Colonic mucosa (tissue), 4 donors: ENCODE data around the gene KIAA0586. TPM values are rescaled to one million over a fixed set of nuclear protein-coding genes. Genes with fewer than 3 reads are reported as not detected.

ENCODE experiments used
- DNase-seq: peaks from one replicate; pipeline ENCODE4 v3.0.0-alpha.2; 2020
- H3K27ac ChIP-seq: fragments of 200-600 bp; one replicate; pipeline ENCODE4 v1.8.0; 2021
- H3K27me3 ChIP-seq: fragments of 200-600 bp; one replicate; pipeline ENCODE4 v1.8.0; 2021
- H3K36me3 ChIP-seq: fragments of 200-600 bp; one replicate; pipeline ENCODE4 v1.8.0; 2021
- H3K4me1 ChIP-seq: fragments of 200-600 bp; one replicate; pipeline ENCODE4 v1.8.0; 2021; ENCODE audit warnings: mild to moderate bottlenecking
- H3K4me3 ChIP-seq: fragments of 200-600 bp; one replicate; pipeline ENCODE4 v1.8.0; 2021
- H3K9ac ChIP-seq, 2 donors: one replicate each; pipeline ENCODE4 v1.7.0; 2013; ENCODE audit warnings: control low read depth in 2 of 2, low read depth in 2 of 2, low read length in 2 of 2
- H3K9me3 ChIP-seq: fragments of 200-600 bp; one replicate; pipeline ENCODE4 v1.8.0; 2021
- CTCF ChIP-seq: fragments of 200-600 bp; IDR thresholded peaks from one replicate; pipeline ENCODE4 v1.8.0; 2022; ENCODE audit warnings: antibody characterized with exemption, mild to moderate bottlenecking
- intact Hi-C: fragments of 100-400 bp; cut with DNase I; formaldehyde crosslinking; loops from one replicate; pipeline ENCODE4 v1.14.1; 2022
- total RNA-seq, 2 donors: library from RNA; stranded (reverse); fragmentation: NEBNext Ultra II Directional in 1 of 2; extraction: Animal tissue kit (Norgen Biotek cat#: 25700) in 1 of 2; gene quantifications; one replicate each; pipeline ENCODE4 v1.2.1, GENCODE V29; 2021
- donor health status: healthy.
- donor health status: DM: no; HTN: no; CAD: no.
- donor health status: DM: no; HTN: no; CAD: no.

The KIAA0586 gene
- total RNA-seq, 2 donors from 2014 or later, result 12.3 to 17.4 TPM

GRCh38 chr14:58398495-58398894 is 29.0 kb upstream of the KIAA0586 start:
- no peak overlapping the region for H3K27ac ChIP-seq
- no peaks in the 10 kb centered on the region for H3K36me3 ChIP-seq
- intact Hi-C loops, result no loop called here
- DNase-seq, result no peak
- no peaks in the 10 kb centered on the region for H3K9me3 ChIP-seq
- H3K27me3 ChIP-seq, result no peaks in the 10 kb centered on the region
- H3K9ac ChIP-seq, result no peak overlapping the region
- no peak for TF ChIP-seq CTCF
- H3K4me3 ChIP-seq, result no peak overlapping the region
- H3K4me1 ChIP-seq, result no peaks in the 10 kb centered on the region

GRCh38 chr14:58398895-58399294 is 28.6 kb upstream of the KIAA0586 start:
- Histone ChIP-seq H3K4me3 (no peak overlapping the region), H3K9ac (no peak overlapping the region), H3K27me3 (no peaks in the 10 kb centered on the region), H3K27ac (no peak overlapping the region), H3K4me1 (no peaks in the 10 kb centered on the region), H3K36me3 (no peaks in the 10 kb centered on the region), H3K9me3 (no peaks in the 10 kb centered on the region)
- no peak for TF ChIP-seq CTCF
- intact Hi-C loops, result no loop called here
- no peak for DNase-seq

- no peaks in the 10 kb centered on the region for H3K27me3 ChIP-seq
- H3K9me3 ChIP-seq, result no peaks in the 10 kb centered on the region
- no peak overlapping the region for H3K27ac ChIP-seq
- H3K4me3 ChIP-seq, result no peak overlapping the region
- no peak for TF ChIP-seq CTCF
- H3K9ac ChIP-seq, result no peak overlapping the region
- intact Hi-C loops, result no loop called here
- no peaks in the 10 kb centered on the region for H3K4me1 ChIP-seq
- DNase-seq, result no peak
- no peaks in the 10 kb centered on the region for H3K36me3 ChIP-seq
Measured at GRCh38 chr14:58401587-58401986, 25.9 kb upstream of the KIAA0586 start.

- Histone ChIP-seq H3K9me3 (no peaks in the 10 kb centered on the region), H3K27ac (no peak overlapping the region), H3K36me3 (no peaks in the 10 kb centered on the region), H3K4me3 (no peak overlapping the region), H3K27me3 (no peaks in the 10 kb centered on the region), H3K9ac (no peak overlapping the region), H3K4me1 (no peaks in the 10 kb centered on the region)
- intact Hi-C loops, result no loop called here
- DNase-seq, result no peak
- TF ChIP-seq CTCF, result no peak
Measured at GRCh38 chr14:58408681-58409215, 18.8 kb upstream of the KIAA0586 start.

- Histone ChIP-seq H3K4me3 (no peak overlapping the region), H3K27ac (no peak overlapping the region), H3K9ac (no peak overlapping the region), H3K36me3 (no peaks in the 10 kb centered on the region), H3K27me3 (no peaks in the 10 kb centered on the region), H3K9me3 (no peaks in the 10 kb centered on the region), H3K4me1 (no peaks in the 10 kb centered on the region)
- intact Hi-C loops, result no loop called here
- no peak for DNase-seq
- TF ChIP-seq CTCF, result no peak
Measured at GRCh38 chr14:58414845-58415244, 12.7 kb upstream of the KIAA0586 start.
